DND-41 (cell line): ENCODE results near the gene FGF7.
"Not testable (repeated sequence)": the region's sequence is repeated elsewhere in the genome, so short reads cannot be mapped to it uniquely, and the experiment has no call there.

Experiments
- ATAC-seq: fragments of 200-7000 bp; cut with Tn5 transposase; 3 replicates; pipeline ENCODE4 v1.9.1; 2021; ENCODE audit warnings: low read depth; ENCODE audit not compliant: insufficient read depth
- DNase-seq: peaks from one replicate; pipeline ENCODE4 v3.0.0-alpha.2; 2020
- H2AFZ ChIP-seq: 2 replicates; pipeline ENCODE4 v1.6.0; 2012; ENCODE audit warnings: low read depth, low read length
- H3K27ac ChIP-seq: 2 replicates; pipeline ENCODE4 v1.5.1; 2012; ENCODE audit warnings: low read length, inconsistent platforms
- H3K27me3 ChIP-seq: fragments of 200-600 bp; sonication (generic); 2 replicates; pipeline ENCODE4 v1.6.0; 2012; ENCODE audit warnings: low read length, mild to moderate bottlenecking, inconsistent platforms; ENCODE audit not compliant: insufficient read depth, poor library complexity
- H3K36me3 ChIP-seq: 2 replicates; pipeline ENCODE4 v1.5.1; 2012; ENCODE audit warnings: low read length, inconsistent platforms; ENCODE audit not compliant: insufficient read depth
- H3K4me1 ChIP-seq: 2 replicates; pipeline ENCODE4 v1.5.1; 2012; ENCODE audit warnings: mild to moderate bottlenecking, low read length; ENCODE audit not compliant: insufficient read depth
- H3K4me2 ChIP-seq: 2 replicates; pipeline ENCODE4 v1.6.0; 2012; ENCODE audit warnings: mild to moderate bottlenecking, moderate library complexity, low read length, inconsistent platforms; ENCODE audit not compliant: insufficient read depth
- H3K4me3 ChIP-seq, 2 experiments: fragments of 200-600 bp in 1 of 2; shearing (Covaris generic) in 1 of 2; 2 replicates each; pipeline ENCODE4 v1.5.1; 2012 to 2016; ENCODE audit warnings: inconsistent platforms in 2 of 2, low read length in 2 of 2, mild to moderate bottlenecking in 2 of 2, low read depth in 1 of 2, moderate library complexity in 1 of 2
- H3K79me2 ChIP-seq: 2 replicates; pipeline ENCODE4 v1.6.0; 2012; ENCODE audit warnings: low read length, inconsistent platforms; ENCODE audit not compliant: insufficient read depth
- H3K9ac ChIP-seq: 2 replicates; pipeline ENCODE4 v1.6.0; 2012; ENCODE audit warnings: low read depth, mild to moderate bottlenecking, inconsistent platforms, low read length, moderate library complexity
- H3K9me3 ChIP-seq: 2 replicates; pipeline ENCODE4 v1.5.1; 2012; ENCODE audit warnings: low read length, moderate library complexity, mild to moderate bottlenecking, inconsistent platforms; ENCODE audit not compliant: insufficient read depth, severe bottlenecking
- H4K20me1 ChIP-seq: 2 replicates; pipeline ENCODE4 v1.6.0; 2012; ENCODE audit warnings: low read length; ENCODE audit not compliant: insufficient read depth
- CTCF ChIP-seq: IDR thresholded peaks from 2 replicates; pipeline ENCODE4 v1.5.1; 2012; ENCODE audit warnings: borderline replicate concordance, low read length, moderate library complexity, mild to moderate bottlenecking; ENCODE audit not compliant: poor library complexity, severe bottlenecking; ENCODE audit errors: extremely low read depth
- EZH2 ChIP-seq: IDR thresholded peaks from 3 replicates; pipeline ENCODE4 v1.6.1; 2012; ENCODE audit warnings: borderline replicate concordance, low read depth, mild to moderate bottlenecking, moderate library complexity, low read length, inconsistent platforms; ENCODE audit not compliant: severe bottlenecking

Gene FGF7

DNA sequence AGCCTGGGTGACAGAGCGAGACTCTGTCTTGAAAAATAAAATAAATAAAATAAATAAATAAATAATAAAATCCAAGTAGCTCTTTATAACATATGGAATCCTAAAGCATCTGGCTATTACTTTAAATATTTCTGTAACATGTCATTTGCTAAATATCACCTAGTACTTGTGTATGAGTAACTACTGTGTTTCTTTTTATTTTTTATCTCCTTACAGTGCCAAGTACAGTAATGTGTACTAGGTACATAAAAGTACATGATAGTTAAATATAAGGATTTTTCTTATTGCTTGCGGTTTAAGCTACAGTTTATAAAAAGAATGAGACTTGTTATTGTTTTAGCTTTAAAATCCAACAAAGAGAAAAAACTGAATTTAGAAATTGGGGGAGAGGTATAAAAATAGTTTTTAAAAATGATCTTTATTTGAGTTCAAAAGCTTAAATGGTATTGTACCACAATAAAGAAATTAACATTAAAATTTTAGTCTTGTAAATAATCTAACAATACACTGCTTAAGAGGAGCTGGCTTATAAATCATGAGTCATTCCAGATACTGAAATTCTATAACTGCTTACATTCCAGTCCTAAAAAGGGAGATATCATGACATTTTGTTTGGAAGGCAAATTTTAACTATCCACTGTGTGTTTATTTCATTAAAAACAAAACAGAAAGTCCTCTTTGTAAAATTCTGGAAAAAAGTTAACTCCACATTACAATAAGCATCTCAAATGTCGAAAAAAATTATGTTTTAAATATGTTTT, 73.1 kb downstream of the FGF7 start:
- Histone ChIP-seq H4K20me1 (no peaks in the 10 kb centered on the region), H3K9ac (no peak overlapping the region), H3K9me3 (no peaks in the 10 kb centered on the region), H2AFZ (no peak overlapping the region), H3K4me2 (no peak overlapping the region), H3K79me2 (no peaks in the 10 kb centered on the region), H3K4me3 (no peak overlapping the region), H3K4me1 (no peaks in the 10 kb centered on the region), H3K27me3 (no peaks in the 10 kb centered on the region), H3K36me3 (no peaks in the 10 kb centered on the region), H3K27ac (no peak overlapping the region)
- no peak for TF ChIP-seq CTCF
- DNase-seq (no peak), ATAC-seq (no peak)

GRCh38 chr15:49501586-49501985, 78.5 kb downstream of the FGF7 start:
- Histone ChIP-seq H3K79me2 (no peaks in the 10 kb centered on the region), H4K20me1 (no peaks in the 10 kb centered on the region), H3K27ac (no peak overlapping the region), H3K27me3 (no peaks in the 10 kb centered on the region), H3K9ac (no peak overlapping the region), H3K9me3 (no peaks in the 10 kb centered on the region), H3K4me3 (no peak overlapping the region), H3K4me2 (no peak overlapping the region), H3K4me1 (no peaks in the 10 kb centered on the region), H2AFZ (no peak overlapping the region), H3K36me3 (no peaks in the 10 kb centered on the region)
- no peak for TF ChIP-seq CTCF
- no peak for TF ChIP-seq EZH2
- DNase-seq (no peak), ATAC-seq (no peak)

GRCh38 chr15:49506341-49506740, 83.3 kb downstream of the FGF7 start:
- Histone ChIP-seq H3K27ac (no peak overlapping the region), H3K9me3 (no peaks in the 10 kb centered on the region), H3K79me2 (no peaks in the 10 kb centered on the region), H3K4me3 (no peak overlapping the region), H3K9ac (no peak overlapping the region), H3K4me2 (no peak overlapping the region), H2AFZ (no peak overlapping the region), H4K20me1 (no peaks in the 10 kb centered on the region), H3K36me3 (no peaks in the 10 kb centered on the region), H3K4me1 (no peaks in the 10 kb centered on the region), H3K27me3 (no peaks in the 10 kb centered on the region)
- TF ChIP-seq CTCF: no peak
- ATAC-seq: no peak
- DNase-seq: no peak

GRCh38 chr15:49507261-49507660, 84.2 kb downstream of the FGF7 start:
- TF ChIP-seq EZH2: no peak
- TF ChIP-seq CTCF: no peak

GRCh38 chr15:49512739-49513138, 89.7 kb downstream of the FGF7 start:
- H3K4me2 ChIP-seq, H3K27me3 ChIP-seq, H3K27ac ChIP-seq, H3K36me3 ChIP-seq, ATAC-seq, H3K4me3 ChIP-seq, H4K20me1 ChIP-seq, H3K4me1 ChIP-seq, H2AFZ ChIP-seq, DNase-seq, H3K9me3 ChIP-seq, H3K9ac ChIP-seq, H3K79me2 ChIP-seq: not testable (repeated sequence)

More at GRCh38 chr15:49507261-49507660, 84.2 kb downstream of the FGF7 start:
- DNase-seq (no peak), ATAC-seq (no peak)
- no peaks in the 10 kb centered on the region for H3K36me3 ChIP-seq
- no peaks in the 10 kb centered on the region for H3K9me3 ChIP-seq
- no peak overlapping the region for H2AFZ ChIP-seq
- H3K4me1 ChIP-seq: no peaks in the 10 kb centered on the region
- H3K9ac ChIP-seq: no peak overlapping the region
- H3K4me3 ChIP-seq: no peak overlapping the region
- no peak overlapping the region for H3K4me2 ChIP-seq
- no peaks in the 10 kb centered on the region for H4K20me1 ChIP-seq
- H3K27ac ChIP-seq: no peak overlapping the region
- no peaks in the 10 kb centered on the region for H3K27me3 ChIP-seq
- H3K79me2 ChIP-seq: no peaks in the 10 kb centered on the region
